Kidney (tissue), 14 donors: ENCODE measurements around the gene OSBPL10. TPM values are rescaled to one million over a fixed set of nuclear protein-coding genes. Genes with fewer than 3 reads are reported as not detected.

ENCODE experiments used
- DNase-seq, 5 donors: peaks; one replicate each; pipeline ENCODE4 v3.0.0-alpha.2; 2013 to 2020
- FAIRE-seq: peaks from 2 replicates; lab custom pipeline; 2012; peaks lifted over from hg19 to GRCh38; lab: Jason Lieb, UNC
- H3K27ac ChIP-seq, 2 donors: one replicate each; pipeline ENCODE4 v1.7.0; 2013; ENCODE audit warnings: low read depth in 2 of 2, low read length in 2 of 2, inconsistent platforms in 1 of 2
- H3K27me3 ChIP-seq: one replicate; pipeline ENCODE4 v1.7.1; 2013; ENCODE audit warnings: low read length, inconsistent platforms; ENCODE audit not compliant: control insufficient read depth, insufficient read depth
- H3K36me3 ChIP-seq, 3 donors: one replicate each; pipeline versions ENCODE4 v1.7.0 to v1.7.1; 2013; ENCODE audit warnings: low read length in 3 of 3, control low read depth in 1 of 3, inconsistent platforms in 1 of 3; ENCODE audit not compliant: insufficient read depth in 3 of 3, control insufficient read depth in 2 of 3
- H3K4me1 ChIP-seq, 3 donors: one replicate each; pipeline versions ENCODE4 v1.7.0 to v1.7.1; 2013; ENCODE audit warnings: low read length in 3 of 3, inconsistent platforms in 1 of 3, low read depth in 1 of 3; ENCODE audit not compliant: control insufficient read depth in 2 of 3, insufficient read depth in 2 of 3
- H3K4me3 ChIP-seq, 3 donors: one replicate each; pipeline versions ENCODE4 v1.7.0 to v1.8.1; 2013; ENCODE audit warnings: low read length in 3 of 3, control low read depth in 1 of 3, inconsistent platforms in 1 of 3
- H3K9ac ChIP-seq, 3 donors: one replicate each; pipeline versions ENCODE4 v1.7.0 to v1.7.1; 2013; ENCODE audit warnings: low read length in 3 of 3, control low read depth in 1 of 3, inconsistent platforms in 1 of 3
- H3K9me3 ChIP-seq, 3 donors: one replicate each; pipeline versions ENCODE4 v1.7.0 to v1.7.1; 2013; ENCODE audit warnings: low read length in 3 of 3, control low read depth in 1 of 3, inconsistent platforms in 1 of 3; ENCODE audit not compliant: control insufficient read depth in 2 of 3, insufficient read depth in 1 of 3
- CTCF ChIP-seq: IDR thresholded peaks from 3 replicates; pipeline ENCODE4 v1.5.1; 2012; ENCODE audit warnings: mild to moderate bottlenecking, moderate library complexity, borderline replicate concordance; ENCODE audit not compliant: insufficient read depth; ENCODE audit errors: extremely low read depth
- intact Hi-C: fragments of 100-400 bp; cut with DNase I; formaldehyde crosslinking; loops from one replicate; pipeline ENCODE4 v1.11.1; 2022
- polyA plus RNA-seq: library from polyadenylated mRNA; stranded (reverse); fragments of 350-450 nt; fragmentation: Illumina TruSeq; extraction: RNeasy Lipid Tissue Mini Kit (QIAGEN cat#74804); gene quantifications from one replicate; pipeline ENCODE4 v1.2.3, GENCODE V29; 2014; ENCODE audit warnings: low read depth, low replicate concordance; ENCODE audit not compliant: insufficient read depth
- total RNA-seq: library from RNA; stranded (reverse); fragmentation: NEBNext Ultra II Directional; extraction: Animal tissue kit (Norgen Biotek cat#: 25700); gene quantifications from one replicate; pipeline ENCODE4 v1.2.1, GENCODE V29; 2021
- donor health status: control.
- donor health status: control.
- donor health status: control.
- donor health status: control.
- donor health status: control.
- donor health status: DM: yes; HTN: yes; CAD: no.
- donor health status: Normal renal cell carcinoma (clear cell type).

The OSBPL10 gene
- total and polyA plus RNA-seq, 2 donors from 2014 or later, result 11.8 to 89.3 TPM

- DNase-seq, result no peak
- Histone ChIP-seq H3K9me3 (no peaks in the 10 kb centered on the region), H3K4me3 (no peak overlapping the region), H3K27ac (no peak overlapping the region), H3K27me3 (no peaks in the 10 kb centered on the region), H3K36me3 (no peaks in the 10 kb centered on the region), H3K4me1 (peaks cover 0 to 16% (median 5%) of the 10 kb centered on the region in 3 donors), H3K9ac (no peak overlapping the region)
- no peak for FAIRE-seq
- intact Hi-C loops, result no loop called here
- no peak for TF ChIP-seq CTCF
These were observed 6.1 kb downstream of the OSBPL10 start for GRCh38 chr3:31974964-31975363.

DNA sequence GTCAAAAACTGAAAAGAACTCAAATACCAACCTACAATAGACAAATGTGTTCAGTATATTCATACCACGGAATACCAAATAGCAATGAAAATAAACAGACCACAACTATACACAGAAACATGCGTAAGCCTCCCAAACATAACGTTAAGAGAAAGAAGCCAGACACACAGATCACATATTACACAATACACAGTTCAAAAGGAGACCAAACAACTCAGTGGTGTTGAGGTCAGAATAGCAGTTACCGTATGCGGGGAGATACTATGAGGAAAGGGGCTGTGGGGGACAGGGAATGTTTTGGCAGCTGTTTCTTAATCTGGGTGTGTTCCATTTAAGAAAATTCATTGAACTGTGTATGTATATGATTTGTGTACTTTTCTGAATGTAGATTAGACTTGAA, 6.6 kb downstream of the OSBPL10 start:
- Histone ChIP-seq H3K9me3 (no peaks in the 10 kb centered on the region), H3K9ac (no peak overlapping the region), H3K27me3 (no peaks in the 10 kb centered on the region), H3K27ac (no peak overlapping the region), H3K4me1 (peaks cover 0 to 15% (median 2%) of the 10 kb centered on the region in 3 donors), H3K4me3 (no peak overlapping the region), H3K36me3 (no peaks in the 10 kb centered on the region)
- TF ChIP-seq CTCF, result no peak
- intact Hi-C loops, result no loop called here
- no peak for DNase-seq
- no peak for FAIRE-seq

DNA sequence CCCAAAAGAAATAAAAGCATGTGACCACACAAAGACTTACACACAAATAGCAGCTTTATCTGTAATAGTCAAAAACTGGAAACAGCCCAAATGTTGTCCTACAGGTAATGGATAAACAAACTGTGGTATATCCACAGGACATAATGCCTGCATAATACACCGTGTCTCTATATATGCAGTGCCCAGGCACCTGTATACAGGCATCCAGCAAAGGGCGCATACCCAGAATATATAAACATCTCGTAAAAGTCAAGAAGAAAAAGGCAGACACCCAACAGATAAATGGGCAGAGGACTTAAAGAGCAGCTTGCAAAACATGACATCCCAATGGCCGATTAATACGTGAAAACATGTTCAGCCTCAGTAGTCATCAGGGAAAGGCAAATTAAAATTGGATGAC, 7.2 kb downstream of the OSBPL10 start:
- H3K9ac ChIP-seq, result no peak overlapping the region
- H3K27ac ChIP-seq, result no peak overlapping the region
- no peaks in the 10 kb centered on the region for H3K36me3 ChIP-seq
- no peaks in the 10 kb centered on the region for H3K27me3 ChIP-seq
- H3K4me3 ChIP-seq, result no peak overlapping the region
- TF ChIP-seq CTCF, result no peak
- intact Hi-C loops, result no loop called here
- H3K4me1 ChIP-seq, result peaks cover under 1 to 16% (median 6%) of the 10 kb centered on the region in 3 donors
- H3K9me3 ChIP-seq, result no peaks in the 10 kb centered on the region
- DNase-seq (no peak), FAIRE-seq (no peak)

DNA sequence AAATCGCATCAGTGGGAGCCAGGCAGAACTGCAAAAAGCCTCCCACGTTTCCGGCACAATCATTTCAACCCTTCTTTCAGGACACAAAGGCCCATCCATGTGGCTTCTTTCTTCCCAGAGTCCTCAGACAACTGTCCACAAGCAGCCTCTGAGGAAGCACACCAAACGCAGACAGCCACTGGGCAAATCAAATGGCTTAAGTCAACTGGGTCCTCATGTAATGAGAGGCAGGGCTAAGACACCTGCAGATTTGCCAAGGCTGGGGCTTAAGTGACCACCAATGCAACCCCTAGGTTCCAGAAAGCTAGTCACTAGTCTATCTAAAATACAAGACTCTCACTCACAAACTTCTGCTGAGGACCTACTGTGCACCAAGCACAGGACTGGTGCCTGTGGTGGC, 8.0 kb downstream of the OSBPL10 start:
- no peak for TF ChIP-seq CTCF
- Histone ChIP-seq H3K36me3 (no peaks in the 10 kb centered on the region), H3K9me3 (no peaks in the 10 kb centered on the region), H3K27ac (no peak overlapping the region), H3K4me1 (peaks cover 6 to 19% (median 7%) of the 10 kb centered on the region in 3 donors), H3K4me3 (no peak overlapping the region), H3K27me3 (no peaks in the 10 kb centered on the region), H3K9ac (no peak overlapping the region)
- intact Hi-C loops, result no loop called here
- FAIRE-seq (no peak), DNase-seq (no peak)
